ENCODE results near the gene C11orf42.

C11orf42 gene

GRCh38 chr11:6223854-6224253 lies 18.5 kb downstream of the C11orf42 start:
- TF ChIP-seq CTCF (IDR thresholded peaks at IDR 0.05), result no peak

GRCh38 chr11:6224421-6224820 lies 19.1 kb downstream of the C11orf42 start:
- TF ChIP-seq CTCF (IDR thresholded peaks at IDR 0.05), result no peak

GRCh38 chr11:6225024-6225423 lies 19.7 kb downstream of the C11orf42 start:
- TF ChIP-seq CTCF (IDR thresholded peaks at IDR 0.05), result no peak

- no peak for TF ChIP-seq CTCF (IDR thresholded peaks at IDR 0.05)
Measured at GRCh38 chr11:6225896-6226295, 20.5 kb downstream of the C11orf42 start.

GRCh38 chr11:6228520-6228919 lies 23.2 kb downstream of the C11orf42 start:
- TF ChIP-seq CTCF (IDR thresholded peaks at IDR 0.05), result no peak

- no peak for TF ChIP-seq CTCF (IDR thresholded peaks at IDR 0.05)
Measured at GRCh38 chr11:6229911-6230310, 24.6 kb downstream of the C11orf42 start.

GRCh38 chr11:6232899-6233298 lies 27.5 kb downstream of the C11orf42 start:
- no peak for TF ChIP-seq CTCF (IDR thresholded peaks at IDR 0.05)

- TF ChIP-seq CTCF (IDR thresholded peaks at IDR 0.05), result no peak
Measured at GRCh38 chr11:6233984-6234386, 28.6 kb downstream of the C11orf42 start.

All from LNCAP (cell line).